ENCODE measurements around the gene SLC5A1. TPM values are rescaled to one million over a fixed set of nuclear protein-coding genes. Genes with fewer than 3 reads are reported as not detected.

Gene SLC5A1
- total RNA-seq, 1 experiment from 2014 or later = not detected

- TF ChIP-seq, protein P1, sequence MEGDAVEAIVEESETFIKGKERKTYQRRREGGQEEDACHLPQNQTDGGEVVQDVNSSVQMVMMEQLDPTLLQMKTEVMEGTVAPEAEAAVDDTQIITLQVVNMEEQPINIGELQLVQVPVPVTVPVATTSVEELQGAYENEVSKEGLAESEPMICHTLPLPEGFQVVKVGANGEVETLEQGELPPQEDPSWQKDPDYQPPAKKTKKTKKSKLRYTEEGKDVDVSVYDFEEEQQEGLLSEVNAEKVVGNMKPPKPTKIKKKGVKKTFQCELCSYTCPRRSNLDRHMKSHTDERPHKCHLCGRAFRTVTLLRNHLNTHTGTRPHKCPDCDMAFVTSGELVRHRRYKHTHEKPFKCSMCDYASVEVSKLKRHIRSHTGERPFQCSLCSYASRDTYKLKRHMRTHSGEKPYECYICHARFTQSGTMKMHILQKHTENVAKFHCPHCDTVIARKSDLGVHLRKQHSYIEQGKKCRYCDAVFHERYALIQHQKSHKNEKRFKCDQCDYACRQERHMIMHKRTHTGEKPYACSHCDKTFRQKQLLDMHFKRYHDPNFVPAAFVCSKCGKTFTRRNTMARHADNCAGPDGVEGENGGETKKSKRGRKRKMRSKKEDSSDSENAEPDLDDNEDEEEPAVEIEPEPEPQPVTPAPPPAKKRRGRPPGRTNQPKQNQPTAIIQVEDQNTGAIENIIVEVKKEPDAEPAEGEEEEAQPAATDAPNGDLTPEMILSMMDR (conservative IDR thresholded peaks at IDR 0.05; ENCODE audit: low read depth, low read length) = no peak
- TF ChIP-seq EZH2 (IDR thresholded peaks at IDR 0.05; ENCODE audit: low read length, unreplicated experiment) = no peak
- no peak for TF ChIP-seq EZH2phosphoT487 (IDR thresholded peaks at IDR 0.05; ENCODE audit: borderline replicate concordance, low read length)
- Histone ChIP-seq H3K9ac (ENCODE audit: low read length) (no peak overlapping the region), H2AFZ (ENCODE audit: low read length) (no peak overlapping the region), H3K9me3 (ENCODE audit: low read length) (no peaks in the 10 kb centered on the region), H3F3A (ENCODE audit: low read length, unreplicated experiment) (no peaks in the 10 kb centered on the region), H3K4me3 (ENCODE audit: low read length) (no peak overlapping the region), H3K27me3 (ENCODE audit: low read length) (no peaks in the 10 kb centered on the region), H3K36me3 (ENCODE audit: low read depth, low read length) (no peaks in the 10 kb centered on the region), H3K4me1 (ENCODE audit: insufficient read depth, low read length) (no peaks in the 10 kb centered on the region), H3K79me2 (ENCODE audit: low read length) (no peaks in the 10 kb centered on the region), H3K9me2 (replicated peaks; ENCODE audit: low read length) (no peaks in the 10 kb centered on the region), H3K4me2 (ENCODE audit: low read length) (no peak overlapping the region), H4K20me1 (ENCODE audit: low read length) (no peaks in the 10 kb centered on the region), H3K27ac (ENCODE audit: low read length) (no peak overlapping the region)
- CTCF ChIA-PET = no interaction called here
- ATAC-seq (no peak), DNase-seq (no peak)
- BruUV-seq (replicated peaks) = no TSS peak
- POLR2A ChIA-PET (ENCODE audit: unreplicated experiment) = no interaction called here
- intact Hi-C loops (cut with micrococcal nuclease) = no loop called here
Measured at GRCh38 chr22:31998784-31999385, 44.2 kb upstream of the SLC5A1 start.

- Histone ChIP-seq H3K9me3 (ENCODE audit: low read length) (no peaks in the 10 kb centered on the region), H3K79me2 (ENCODE audit: low read length) (no peaks in the 10 kb centered on the region), H3K4me2 (ENCODE audit: low read length) (no peak overlapping the region), H4K20me1 (ENCODE audit: low read length) (no peaks in the 10 kb centered on the region), H3F3A (ENCODE audit: low read length, unreplicated experiment) (no peaks in the 10 kb centered on the region), H3K27me3 (ENCODE audit: low read length) (no peaks in the 10 kb centered on the region), H2AFZ (ENCODE audit: low read length) (no peak overlapping the region), H3K4me1 (ENCODE audit: insufficient read depth, low read length) (peaks cover 2% of the 10 kb centered on the region), H3K27ac (ENCODE audit: low read length) (no peak overlapping the region), H3K36me3 (ENCODE audit: low read depth, low read length) (no peaks in the 10 kb centered on the region), H3K4me3 (ENCODE audit: low read length) (no peak overlapping the region), H3K9me2 (replicated peaks; ENCODE audit: low read length) (no peaks in the 10 kb centered on the region), H3K9ac (ENCODE audit: low read length) (no peak overlapping the region)
- DNase-seq (no peak), ATAC-seq (no peak)
- POLR2A ChIA-PET (ENCODE audit: unreplicated experiment) = no interaction called here
- intact Hi-C loops (cut with micrococcal nuclease) = no loop called here
- CTCF ChIA-PET = no interaction called here
- TF ChIP-seq EZH2 (IDR thresholded peaks at IDR 0.05; ENCODE audit: low read length, unreplicated experiment) (no peak), EZH2phosphoT487 (IDR thresholded peaks at IDR 0.05; ENCODE audit: borderline replicate concordance, low read length) (no peak)
- TF ChIP-seq, protein P1 (conservative IDR thresholded peaks at IDR 0.05; ENCODE audit: low read depth, low read length) = no peak
- BruUV-seq (replicated peaks) = no TSS peak
Measured at GRCh38 chr22:32000181-32000580, 42.9 kb upstream of the SLC5A1 start.

DNA sequence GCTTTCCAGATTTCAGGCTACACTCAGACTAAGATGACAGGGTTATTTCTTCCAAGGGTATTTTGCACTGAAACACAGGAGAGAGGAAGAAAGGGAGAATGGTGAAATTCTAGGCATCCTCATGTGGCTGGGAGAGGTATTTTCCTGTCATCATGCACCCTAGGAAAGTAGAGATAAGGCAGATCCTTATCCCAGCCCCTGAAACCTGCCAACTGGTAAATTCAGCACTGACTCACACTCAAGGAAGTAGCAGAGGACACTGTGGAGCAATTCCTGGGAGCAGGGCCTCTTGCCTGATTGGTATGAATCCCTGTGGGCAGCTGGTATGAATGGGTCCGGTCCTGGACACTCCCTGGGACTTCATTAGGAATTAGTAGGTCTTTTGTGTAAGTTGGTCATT is 37.6 kb upstream of the SLC5A1 start:
- no peak overlapping the region for H3K4me3 ChIP-seq (ENCODE audit: low read length)
- peaks cover 8% of the 10 kb centered on the region for H3K4me1 ChIP-seq (ENCODE audit: insufficient read depth, low read length)
- no peak overlapping the region for H3K4me2 ChIP-seq (ENCODE audit: low read length)
- no peaks in the 10 kb centered on the region for H3K36me3 ChIP-seq (ENCODE audit: low read depth, low read length)
- BruUV-seq (replicated peaks) = no TSS peak
- no peaks in the 10 kb centered on the region for H3K79me2 ChIP-seq (ENCODE audit: low read length)
- H3K9me3 ChIP-seq (ENCODE audit: low read length) = no peaks in the 10 kb centered on the region
- ChIA-PET POLR2A (ENCODE audit: unreplicated experiment) (no interaction called here), CTCF (no interaction called here)
- H3K9ac ChIP-seq (ENCODE audit: low read length) = no peak overlapping the region
- peak; percentile 66 for DNase-seq
- no peaks in the 10 kb centered on the region for H3F3A ChIP-seq (ENCODE audit: low read length, unreplicated experiment)
- ATAC-seq = peak; percentile 58
- TF ChIP-seq EZH2phosphoT487 (IDR thresholded peaks at IDR 0.05; ENCODE audit: borderline replicate concordance, low read length) (no peak), EZH2 (IDR thresholded peaks at IDR 0.05; ENCODE audit: low read length, unreplicated experiment) (no peak)
- TF ChIP-seq, protein P1 (conservative IDR thresholded peaks at IDR 0.05; ENCODE audit: low read depth, low read length) = no peak
- H3K27ac ChIP-seq (ENCODE audit: low read length) = peak overlapping the region; percentile 37; the same call in 1 of the 2 replicates
- no peaks in the 10 kb centered on the region for H3K9me2 ChIP-seq (replicated peaks; ENCODE audit: low read length)
- no peaks in the 10 kb centered on the region for H3K27me3 ChIP-seq (ENCODE audit: low read length)
- no peaks in the 10 kb centered on the region for H4K20me1 ChIP-seq (ENCODE audit: low read length)
- H2AFZ ChIP-seq (ENCODE audit: low read length) = no peak overlapping the region
- intact Hi-C loops (cut with micrococcal nuclease) = no loop called here
